ENCODE data around the gene ATP6V0A4. TPM values are rescaled to one million over a fixed set of nuclear protein-coding genes. Genes with fewer than 3 reads are reported as not detected.

ATP6V0A4 gene
- total RNA-seq, 1 experiment from 2014 or later: not detected

DNA sequence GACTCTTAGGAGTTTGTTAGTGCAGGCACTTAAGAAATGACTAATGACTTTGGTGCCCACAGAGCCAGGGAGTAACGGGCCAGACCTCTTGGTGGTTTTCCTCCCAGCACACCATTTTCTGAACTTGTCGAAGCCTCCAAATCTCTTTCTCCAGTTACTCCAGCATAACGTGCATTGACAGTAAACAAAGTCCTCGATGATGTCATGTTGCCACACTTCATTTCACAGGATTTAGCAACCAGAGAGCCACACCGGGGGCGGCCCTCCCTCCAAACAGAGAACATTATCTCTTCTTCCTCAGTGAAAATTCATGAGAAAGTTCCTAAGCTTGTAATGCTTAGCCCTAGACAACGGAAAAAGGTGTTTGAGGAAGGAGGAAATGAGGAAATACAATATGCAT is 92.8 kb downstream of the ATP6V0A4 start:
- H3K36me3 ChIP-seq (ENCODE audit: insufficient read depth, low read length, poor library complexity, severe bottlenecking): no peaks in the 10 kb centered on the region
- peaks cover 4% of the 10 kb centered on the region for H3K27me3 ChIP-seq (replicated peaks; ENCODE audit: insufficient read depth, low read depth, low read length, poor library complexity)
- H3K4me3 ChIP-seq (ENCODE audit: low read depth, low read length, poor library complexity, severe bottlenecking): no peak overlapping the region
- CTCF ChIA-PET: interaction anchor here (0.5 kb wide), 1 partner anchor 19 kb away, joined by 3 read pairs; no protein-coding TSS in a partner anchor
- no peak overlapping the region for H3K27ac ChIP-seq (ENCODE audit: low read depth, low read length, poor library complexity, severe bottlenecking)
- no peak for DNase-seq (ENCODE audit: low spot score)
- TF ChIP-seq, protein P1, sequence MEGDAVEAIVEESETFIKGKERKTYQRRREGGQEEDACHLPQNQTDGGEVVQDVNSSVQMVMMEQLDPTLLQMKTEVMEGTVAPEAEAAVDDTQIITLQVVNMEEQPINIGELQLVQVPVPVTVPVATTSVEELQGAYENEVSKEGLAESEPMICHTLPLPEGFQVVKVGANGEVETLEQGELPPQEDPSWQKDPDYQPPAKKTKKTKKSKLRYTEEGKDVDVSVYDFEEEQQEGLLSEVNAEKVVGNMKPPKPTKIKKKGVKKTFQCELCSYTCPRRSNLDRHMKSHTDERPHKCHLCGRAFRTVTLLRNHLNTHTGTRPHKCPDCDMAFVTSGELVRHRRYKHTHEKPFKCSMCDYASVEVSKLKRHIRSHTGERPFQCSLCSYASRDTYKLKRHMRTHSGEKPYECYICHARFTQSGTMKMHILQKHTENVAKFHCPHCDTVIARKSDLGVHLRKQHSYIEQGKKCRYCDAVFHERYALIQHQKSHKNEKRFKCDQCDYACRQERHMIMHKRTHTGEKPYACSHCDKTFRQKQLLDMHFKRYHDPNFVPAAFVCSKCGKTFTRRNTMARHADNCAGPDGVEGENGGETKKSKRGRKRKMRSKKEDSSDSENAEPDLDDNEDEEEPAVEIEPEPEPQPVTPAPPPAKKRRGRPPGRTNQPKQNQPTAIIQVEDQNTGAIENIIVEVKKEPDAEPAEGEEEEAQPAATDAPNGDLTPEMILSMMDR (conservative IDR thresholded peaks at IDR 0.05; ENCODE audit: low read depth, low read length): no peak
- no peak for TF ChIP-seq EZH2 (IDR thresholded peaks at IDR 0.05; ENCODE audit: borderline replicate concordance, low read depth, low read length, poor library complexity, severe bottlenecking)
- BruUV-seq (replicated peaks): no TSS peak
- H3K4me1 ChIP-seq (ENCODE audit: insufficient read depth, low read length, poor library complexity, severe bottlenecking): no peaks in the 10 kb centered on the region
- no peaks in the 10 kb centered on the region for H3K9me3 ChIP-seq (ENCODE audit: low read depth, low read length, poor library complexity, severe bottlenecking)
- intact Hi-C loops (cut with micrococcal nuclease; ENCODE audit: unreplicated experiment): no loop called here
- POLR2A ChIA-PET (ENCODE audit: low non-redundant PET): no interaction called here

DNA sequence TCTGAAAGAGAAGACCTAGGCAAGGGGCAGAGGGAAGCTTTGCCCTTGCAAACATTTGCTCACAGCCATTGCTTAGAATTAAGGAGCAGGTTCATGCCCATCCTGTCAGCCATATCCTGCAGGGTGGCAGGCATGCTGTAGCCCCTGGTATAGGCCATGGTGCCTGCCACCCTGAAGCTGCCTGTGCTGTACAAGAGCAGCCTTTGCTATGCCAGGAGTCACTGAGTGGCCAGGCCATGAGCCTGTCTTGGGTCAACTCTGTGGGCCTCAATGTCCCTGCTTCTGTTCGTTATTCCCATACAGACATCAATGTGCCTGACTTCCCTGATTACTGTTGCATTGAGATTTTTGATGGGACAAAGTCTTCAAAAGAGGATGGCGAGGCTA is 96.5 kb downstream of the ATP6V0A4 start:
- intact Hi-C loops (cut with micrococcal nuclease; ENCODE audit: unreplicated experiment): no loop called here
- Histone ChIP-seq H3K9me3 (ENCODE audit: low read depth, low read length, poor library complexity, severe bottlenecking) (no peaks in the 10 kb centered on the region), H3K4me3 (ENCODE audit: low read depth, low read length, poor library complexity, severe bottlenecking) (no peak overlapping the region), H3K27me3 (replicated peaks; ENCODE audit: insufficient read depth, low read depth, low read length, poor library complexity) (peaks cover 4% of the 10 kb centered on the region), H3K4me1 (ENCODE audit: insufficient read depth, low read length, poor library complexity, severe bottlenecking) (no peaks in the 10 kb centered on the region), H3K36me3 (ENCODE audit: insufficient read depth, low read length, poor library complexity, severe bottlenecking) (no peaks in the 10 kb centered on the region), H3K27ac (ENCODE audit: low read depth, low read length, poor library complexity, severe bottlenecking) (no peak overlapping the region)
- no peak for TF ChIP-seq EZH2 (IDR thresholded peaks at IDR 0.05; ENCODE audit: borderline replicate concordance, low read depth, low read length, poor library complexity, severe bottlenecking)
- TF ChIP-seq, protein P1 (conservative IDR thresholded peaks at IDR 0.05; ENCODE audit: low read depth, low read length): no peak
- no TSS peak for BruUV-seq (replicated peaks)
- ChIA-PET CTCF (no interaction called here), POLR2A (ENCODE audit: low non-redundant PET) (no interaction called here)
- DNase-seq (ENCODE audit: low spot score): no peak

DNA sequence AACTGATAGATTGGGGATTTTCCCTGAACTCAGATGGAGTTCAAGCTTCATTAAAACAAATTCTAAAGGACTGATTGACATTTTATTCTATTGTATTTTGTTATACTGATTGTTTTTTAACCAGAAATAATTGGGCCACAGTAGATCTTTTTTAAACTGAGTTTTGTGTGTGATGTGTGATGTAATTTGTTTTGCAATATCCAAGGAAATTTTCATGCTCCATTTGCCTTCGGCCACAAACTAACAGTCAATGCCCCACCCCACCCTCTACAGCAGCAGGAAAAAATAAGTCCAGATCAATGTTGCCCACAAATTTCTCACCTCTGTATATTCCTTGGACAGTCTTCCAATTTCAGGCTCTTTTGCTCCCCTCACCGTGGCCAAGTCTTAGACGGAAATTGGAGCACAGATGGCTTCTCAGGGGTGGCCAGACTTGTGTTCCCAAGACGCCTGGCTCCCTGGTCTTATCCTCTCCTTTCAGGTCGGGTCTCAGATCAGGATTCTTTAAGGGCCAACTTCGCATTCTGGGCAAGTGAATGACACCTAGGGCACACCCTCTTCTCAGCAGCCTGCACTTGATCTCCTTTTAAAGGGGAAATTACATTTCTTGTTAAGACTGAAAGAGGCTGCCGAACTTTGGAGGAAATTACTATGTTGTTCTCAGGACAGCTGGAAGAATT is 97.0 kb downstream of the ATP6V0A4 start, which contains the start of gene SVOPL:
Gene SVOPL (minus strand): TSS at position 506 of the 680 bp plus-strand sequence. CDS start 22,317 bp downstream, outside the sequence.
- ChIA-PET POLR2A (ENCODE audit: low non-redundant PET) (no interaction called here), CTCF (no interaction called here)
- intact Hi-C loops (cut with micrococcal nuclease; ENCODE audit: unreplicated experiment): no loop called here
- Histone ChIP-seq H3K36me3 (ENCODE audit: insufficient read depth, low read length, poor library complexity, severe bottlenecking) (no peaks in the 10 kb centered on the region), H3K4me1 (ENCODE audit: insufficient read depth, low read length, poor library complexity, severe bottlenecking) (no peaks in the 10 kb centered on the region), H3K27ac (ENCODE audit: low read depth, low read length, poor library complexity, severe bottlenecking) (no peak within 1 kb of the TSS), H3K9me3 (ENCODE audit: low read depth, low read length, poor library complexity, severe bottlenecking) (no peaks in the 10 kb centered on the region), H3K27me3 (replicated peaks; ENCODE audit: insufficient read depth, low read depth, low read length, poor library complexity) (peaks cover 4% of the 10 kb centered on the region), H3K4me3 (ENCODE audit: low read depth, low read length, poor library complexity, severe bottlenecking) (no peak within 1 kb of the TSS)
- no TSS peak for BruUV-seq (replicated peaks)
- TF ChIP-seq EZH2 (IDR thresholded peaks at IDR 0.05; ENCODE audit: borderline replicate concordance, low read depth, low read length, poor library complexity, severe bottlenecking): no peak
- TF ChIP-seq, protein P1 (conservative IDR thresholded peaks at IDR 0.05; ENCODE audit: low read depth, low read length): no peak
- no peak for DNase-seq (ENCODE audit: low spot score)

Data from A673 (cell line).